SK-N-SH treated with all-trans-retinoic acid at 6 μM for 48 hours (cell line): ENCODE data around the gene DDI2.
"Not testable (repeated sequence)": the region's sequence is repeated elsewhere in the genome, so short reads cannot be mapped to it uniquely, and the experiment has no call there.

Experiments
- ATAC-seq: fragments of 200-7000 bp; cut with Tn5 transposase; 3 replicates; pipeline ENCODE4 v1.9.1; 2020; ENCODE audit warnings: mild to moderate bottlenecking, moderate library complexity
- CREB5 ChIP-seq: fragments of 250-450 bp; sonication (Bioruptor Pico); IDR thresholded peaks from 2 replicates; pipeline ENCODE4 v1.5.1; 2020; ENCODE audit warnings: low read depth, mild to moderate bottlenecking, moderate library complexity
- CSDC2 ChIP-seq: fragments of 250-450 bp; sonication (Bioruptor Pico); IDR thresholded peaks from 2 replicates; pipeline ENCODE4 v1.5.0; 2020; ENCODE audit warnings: mild to moderate bottlenecking, moderate library complexity
- CSRNP3 ChIP-seq: fragments of 250-450 bp; sonication (Bioruptor Pico); IDR thresholded peaks from 2 replicates; pipeline ENCODE4 v1.5.1; 2021; ENCODE audit warnings: mild to moderate bottlenecking, moderate library complexity
- ESRRG ChIP-seq: fragments of 250-450 bp; sonication (Bioruptor Pico); IDR thresholded peaks from 2 replicates; pipeline ENCODE4 v1.6.1; 2021; ENCODE audit warnings: mild to moderate bottlenecking
- GLIS3 ChIP-seq: fragments of 250-450 bp; sonication (Bioruptor Pico); IDR thresholded peaks from 2 replicates; pipeline ENCODE4 v1.5.0; 2020; ENCODE audit warnings: mild to moderate bottlenecking, moderate library complexity
- ISL1 ChIP-seq: fragments of 250-450 bp; sonication (Bioruptor Pico); IDR thresholded peaks from 2 replicates; pipeline ENCODE4 v2.1.2; 2022; ENCODE audit warnings: mild to moderate bottlenecking, moderate library complexity
- OSR1 ChIP-seq: fragments of 250-450 bp; sonication (Bioruptor Pico); IDR thresholded peaks from 2 replicates; pipeline ENCODE4 v1.8.0; 2022; ENCODE audit warnings: moderate library complexity, mild to moderate bottlenecking, inconsistent platforms
- PATZ1 ChIP-seq: fragments of 250-450 bp; sonication (Bioruptor Pico); IDR thresholded peaks from 2 replicates; pipeline ENCODE4 v1.8.0; 2020; ENCODE audit warnings: mild to moderate bottlenecking, moderate library complexity, borderline replicate concordance
- POU6F1 ChIP-seq: fragments of 250-450 bp; sonication (Bioruptor Pico); IDR thresholded peaks from 2 replicates; pipeline ENCODE4 v1.8.0; 2021; ENCODE audit warnings: low read depth, mild to moderate bottlenecking, moderate library complexity, borderline replicate concordance
- RARB ChIP-seq: fragments of 250-450 bp; sonication (Bioruptor Pico); IDR thresholded peaks from 2 replicates; pipeline ENCODE4 v1.8.0; 2021; ENCODE audit warnings: mild to moderate bottlenecking, moderate library complexity
- SNAI2 ChIP-seq: fragments of 250-450 bp; sonication (Bioruptor Pico); IDR thresholded peaks from 2 replicates; pipeline ENCODE4 v1.5.0; 2020; ENCODE audit warnings: mild to moderate bottlenecking, moderate library complexity
- TCF4 ChIP-seq: fragments of 250-450 bp; sonication (Bioruptor Pico); IDR thresholded peaks from 2 replicates; pipeline ENCODE4 v1.8.0; 2021; ENCODE audit warnings: mild to moderate bottlenecking, moderate library complexity, borderline replicate concordance
- TSHZ2 ChIP-seq: fragments of 250-450 bp; sonication (Bioruptor Pico); IDR thresholded peaks from 2 replicates; pipeline ENCODE4 v1.5.0; 2020; ENCODE audit warnings: mild to moderate bottlenecking, moderate library complexity
- ZFP3 ChIP-seq: fragments of 250-450 bp; sonication (Bioruptor Pico); IDR thresholded peaks from 2 replicates; pipeline ENCODE4 v1.5.0; 2020; ENCODE audit warnings: mild to moderate bottlenecking, moderate library complexity
- ZFP30 ChIP-seq: fragments of 450-650 bp; formaldehyde crosslinking; IDR thresholded peaks from 2 replicates; pipeline ENCODE4 v1.5.0; 2022; ENCODE audit warnings: mild to moderate bottlenecking, moderate library complexity
- ZNF565 ChIP-seq: fragments of 450-650 bp; formaldehyde crosslinking; conservative IDR thresholded peaks from 2 replicates; pipeline ENCODE4 v1.5.0; 2020; ENCODE audit warnings: low read depth, mild to moderate bottlenecking, moderate library complexity
- ZNF8 ChIP-seq: fragments of 450-650 bp; formaldehyde crosslinking; IDR thresholded peaks from 2 replicates; pipeline ENCODE4 v1.5.0; 2020; ENCODE audit warnings: mild to moderate bottlenecking, moderate library complexity

The DDI2 gene

GRCh38 chr1:15698201-15698600 lies 80.9 kb downstream of the DDI2 start:
- no peak for TF ChIP-seq CSDC2
- no peak for TF ChIP-seq CSRNP3 (CRISPR knock-in tag)
- TF ChIP-seq CREB5 (CRISPR knock-in tag) = no peak
- TF ChIP-seq POU6F1 (CRISPR knock-in tag) = no peak
- ATAC-seq = no peak

GRCh38 chr1:15699321-15699720 lies 82.1 kb downstream of the DDI2 start:
- not testable (repeated sequence) for ATAC-seq

GRCh38 chr1:15700508-15700907 lies 83.2 kb downstream of the DDI2 start:
- no peak for ATAC-seq
- TF ChIP-seq OSR1 (CRISPR knock-in tag) (no peak), SNAI2 (CRISPR knock-in tag) (no peak), PATZ1 (CRISPR knock-in tag) (no peak), ZNF565 (CRISPR knock-in tag) (no peak), CSRNP3 (CRISPR knock-in tag) (no peak), GLIS3 (CRISPR knock-in tag) (no peak), POU6F1 (CRISPR knock-in tag) (no peak), ZFP3 (CRISPR knock-in tag) (no peak)

GRCh38 chr1:15701784-15702183 lies 84.5 kb downstream of the DDI2 start:
- TF ChIP-seq CREB5 (CRISPR knock-in tag) (no peak), SNAI2 (CRISPR knock-in tag) (no peak), CSRNP3 (CRISPR knock-in tag) (no peak), RARB (no peak), POU6F1 (CRISPR knock-in tag) (no peak), ZNF8 (CRISPR knock-in tag) (no peak), ISL1 (CRISPR knock-in tag) (no peak), ESRRG (CRISPR knock-in tag) (no peak), ZFP30 (no peak), TSHZ2 (no peak), TCF4 (no peak)
- no peak for ATAC-seq
